ENCODE data around the gene IFT80. TPM values are rescaled to one million over a fixed set of nuclear protein-coding genes. Genes with fewer than 3 reads are reported as not detected.

Gene IFT80
- total RNA-seq: 54.0 and 54.2 TPM in 2 replicates

DNA sequence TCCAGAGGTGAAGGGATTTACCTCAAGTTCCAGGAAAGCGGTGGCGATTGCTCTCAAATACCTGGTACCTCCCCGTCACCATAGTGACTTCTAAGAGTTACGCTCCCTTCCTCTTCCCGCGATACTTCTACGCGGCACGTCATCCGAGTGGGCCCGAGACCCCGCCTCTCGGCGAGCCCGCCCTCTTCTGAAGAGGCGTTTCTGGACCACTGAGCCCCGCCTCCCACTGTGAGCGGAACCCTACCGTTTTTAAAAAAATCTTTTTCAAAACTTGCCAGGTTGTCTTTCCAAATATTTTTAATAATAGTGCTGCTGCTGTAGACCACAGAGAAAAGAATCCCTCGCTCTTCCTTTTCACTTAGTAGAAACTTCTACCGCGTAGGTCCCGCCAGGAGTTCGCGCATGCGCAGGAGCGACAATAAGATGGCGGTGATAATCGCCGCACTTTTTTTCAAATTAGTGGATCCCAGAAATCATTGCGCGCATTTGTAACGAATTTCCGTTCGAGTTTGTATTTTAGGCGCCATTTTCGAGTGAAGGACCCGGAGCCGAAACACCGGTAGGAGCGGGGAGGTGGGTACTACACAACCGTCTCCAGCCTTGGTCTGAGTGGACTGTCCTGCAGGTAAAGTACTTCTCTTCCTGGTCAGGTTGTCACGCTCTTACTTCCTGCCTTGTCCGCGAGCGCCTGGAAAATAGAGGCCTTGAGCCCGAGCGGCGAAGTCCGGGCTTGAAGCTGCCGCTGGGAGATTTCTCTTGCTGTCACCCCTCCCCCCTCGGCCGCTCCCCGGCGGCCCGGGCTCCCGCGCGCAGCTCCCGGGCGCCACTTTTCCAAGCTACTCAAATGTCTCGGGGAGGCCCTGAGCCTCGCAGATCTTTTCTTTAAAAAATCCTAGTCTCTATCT, at the start of gene IFT80, which contains the start of gene SMC4:
IFT80 (minus strand) TSS at position 101 of the 905 bp plus-strand sequence. CDS start 14,625 bp downstream, outside the sequence.
SMC4 (plus strand) TSS at position 526 of the 905 bp plus-strand sequence. CDS start 1,177 bp downstream, outside the sequence.

DNA sequence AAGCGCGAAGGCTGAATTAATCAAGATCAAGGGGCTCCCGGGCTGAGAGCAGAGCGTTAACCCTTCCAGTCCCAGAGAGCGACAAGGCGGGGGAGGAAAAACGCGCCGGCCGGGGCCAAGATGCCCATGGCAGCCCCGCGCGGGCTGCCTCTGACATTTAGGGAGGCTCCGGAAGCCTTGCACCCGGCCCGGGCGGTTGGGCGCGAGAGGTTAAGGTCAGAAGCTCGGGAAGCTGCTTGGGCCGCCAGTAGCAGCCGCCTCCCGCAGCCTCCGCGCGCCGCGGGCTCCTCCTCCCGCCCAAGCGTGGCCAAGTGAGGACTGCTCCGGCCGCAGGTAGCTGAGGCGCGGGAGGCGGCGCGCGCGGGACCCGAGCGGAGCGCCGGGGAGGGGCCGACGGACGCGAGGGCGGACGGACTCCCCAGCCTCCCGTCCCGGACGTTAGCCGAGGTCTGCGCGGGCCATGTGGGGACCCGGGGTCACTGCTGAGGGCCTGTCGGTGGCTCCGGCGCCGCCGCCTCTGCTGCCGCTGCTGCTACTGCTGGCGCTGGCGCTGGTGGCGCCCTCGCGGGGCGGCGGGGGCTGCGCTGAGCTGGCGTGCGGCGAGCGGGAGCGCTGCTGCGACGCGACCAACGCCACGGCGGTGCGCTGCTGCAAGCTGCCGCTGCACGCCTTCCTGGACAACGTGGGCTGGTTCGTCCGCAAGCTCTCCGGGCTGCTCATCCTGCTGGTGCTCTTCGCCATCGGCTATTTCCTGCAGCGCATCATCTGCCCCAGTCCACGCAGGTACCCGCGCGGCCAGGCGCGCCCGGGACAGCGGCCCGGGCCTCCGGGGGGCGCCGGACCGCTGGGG, 173.6 kb downstream of the IFT80 start, which contains the start of gene C3orf80:
C3orf80 (plus strand) TSS at position 247 of the 850 bp plus-strand sequence; CDS start at position 461, 214 bp downstream.

Other genes starting within 250 kb of the IFT80 start
- gene C3orf80, start 173.8 kb downstream of the IFT80 start, total RNA-seq: 0.25 and 0.26 TPM in 2 replicates
- gene SMC4, start 425 bp upstream of the IFT80 start, total RNA-seq: 66.8 and 78.9 TPM in 2 replicates
- 20.3 and 25.3 TPM in 2 replicates for gene TRIM59, start 50.6 kb upstream of the IFT80 start, total RNA-seq
- gene KPNA4, start 166.3 kb upstream of the IFT80 start, total RNA-seq: 32.4 and 33.7 TPM in 2 replicates